CD4-positive, alpha-beta T cell treated with Interleukin-10 for 1 hour (primary cell): ENCODE results near the gene COL6A2.

Source experiments
- DNase-seq: peaks from one replicate; pipeline ENCODE4 v3.0.0-alpha.2; 2020

The COL6A2 gene

DNA sequence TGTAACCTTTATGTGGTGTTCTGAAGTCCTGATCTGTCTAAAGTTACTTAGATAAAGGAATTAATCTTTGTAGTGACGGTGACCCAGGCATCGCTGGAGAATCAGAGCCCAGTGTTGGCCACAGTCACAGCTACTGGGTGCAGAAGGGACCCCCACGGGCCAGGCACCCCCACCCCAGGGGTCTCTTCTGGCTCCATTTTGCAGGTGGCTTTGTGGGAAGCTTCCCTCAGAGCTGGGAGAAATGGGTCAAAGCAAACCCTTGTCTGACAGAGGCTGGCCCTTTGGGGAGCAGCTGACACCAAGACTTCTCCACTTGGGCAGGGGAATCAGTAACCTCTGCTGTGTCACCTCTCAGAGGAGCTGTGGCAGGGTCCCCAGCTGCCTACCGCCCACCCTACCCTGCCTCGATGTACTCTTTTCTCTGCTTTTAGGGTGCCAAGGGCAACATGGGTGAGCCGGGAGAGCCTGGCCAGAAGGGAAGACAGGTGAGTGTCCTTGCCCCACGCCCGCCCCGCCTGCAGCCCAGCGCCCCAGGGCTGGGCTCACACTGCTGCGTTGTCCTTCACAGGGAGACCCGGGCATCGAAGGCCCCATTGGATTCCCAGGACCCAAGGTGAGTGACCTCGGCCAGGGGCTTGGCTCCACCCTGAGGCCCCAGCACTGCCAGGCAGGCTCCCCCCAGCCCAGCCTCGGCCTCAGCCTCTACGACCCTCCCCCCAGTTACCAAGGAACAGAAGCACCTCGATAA lies 17.7 kb downstream of the COL6A2 start:
- no peak for DNase-seq

- no peak for DNase-seq
Measured at GRCh38 chr21:46116189-46116775, 18.4 kb downstream of the COL6A2 start.

DNA sequence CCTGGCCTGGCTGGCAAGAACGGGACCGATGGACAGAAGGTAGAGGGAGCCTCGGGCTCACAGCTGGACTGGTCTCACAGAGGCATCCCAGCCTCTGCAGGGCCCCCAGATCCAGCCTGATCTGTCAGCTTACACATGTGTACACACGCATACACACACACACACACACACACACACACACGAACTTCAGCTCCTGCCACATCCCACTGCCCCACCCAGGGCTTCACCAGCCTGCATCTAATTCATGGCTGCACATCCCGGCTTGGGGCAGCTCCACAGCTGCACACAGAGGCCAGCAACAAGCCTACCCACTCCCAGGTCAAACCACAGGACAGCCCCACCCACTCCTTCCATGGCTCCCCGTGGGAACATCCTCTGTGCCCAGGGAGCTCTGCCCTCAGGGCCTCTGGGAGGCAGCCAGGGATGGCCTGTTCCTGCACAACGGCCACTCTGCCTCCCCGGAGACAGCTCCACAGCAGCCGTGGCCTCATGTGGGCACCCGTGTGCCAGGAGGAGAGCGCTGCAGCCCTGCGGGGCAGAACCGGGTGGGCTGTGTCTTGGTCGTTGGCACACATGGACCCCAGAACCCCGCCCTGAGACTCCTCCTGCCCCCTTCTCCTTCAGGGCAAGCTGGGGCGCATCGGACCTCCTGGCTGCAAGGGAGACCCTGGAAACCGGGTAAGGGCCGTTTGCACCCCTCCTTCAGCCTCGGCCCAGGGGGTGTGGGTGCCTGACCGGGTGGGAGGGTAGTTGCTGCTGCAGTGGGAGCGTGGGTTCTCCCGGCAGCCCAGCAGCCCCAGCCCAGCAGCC lies 19.1 kb downstream of the COL6A2 start:
- DNase-seq, result no peak

DNA sequence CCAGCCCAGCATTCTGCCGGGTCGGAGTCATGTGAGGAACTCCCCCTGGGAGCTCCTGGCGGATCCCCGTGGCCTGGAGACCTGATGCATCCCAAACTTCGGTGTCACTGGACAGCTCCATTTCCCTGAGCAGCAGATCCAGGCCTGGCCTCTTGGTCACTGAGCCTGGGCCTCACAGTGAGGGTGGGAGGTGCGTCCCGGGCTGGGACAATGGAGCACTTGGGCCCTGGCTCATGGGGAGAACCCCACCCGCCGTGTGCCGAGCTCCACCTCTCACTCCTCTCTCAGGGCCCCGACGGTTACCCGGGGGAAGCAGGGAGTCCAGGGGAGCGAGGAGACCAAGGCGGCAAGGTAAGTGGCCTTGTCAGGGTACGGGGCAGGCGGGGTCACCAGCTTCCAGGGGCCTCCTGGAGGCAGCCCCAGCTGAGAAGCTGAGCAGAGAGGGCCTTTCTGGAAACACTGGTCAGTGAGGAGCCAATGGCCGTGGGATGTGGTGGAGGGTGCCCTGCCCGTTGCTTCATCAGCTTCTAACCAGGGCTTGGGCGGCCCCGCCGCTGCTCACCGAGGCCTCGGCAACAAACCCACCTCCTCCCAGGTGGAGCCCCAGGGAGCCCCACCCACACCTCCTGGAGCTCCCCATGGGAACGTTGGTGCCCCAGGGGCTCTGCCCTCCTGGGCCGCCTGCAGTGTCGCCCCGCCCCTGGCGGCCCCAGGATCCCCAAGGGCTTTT lies 19.8 kb downstream of the COL6A2 start:
- no peak for DNase-seq

DNA sequence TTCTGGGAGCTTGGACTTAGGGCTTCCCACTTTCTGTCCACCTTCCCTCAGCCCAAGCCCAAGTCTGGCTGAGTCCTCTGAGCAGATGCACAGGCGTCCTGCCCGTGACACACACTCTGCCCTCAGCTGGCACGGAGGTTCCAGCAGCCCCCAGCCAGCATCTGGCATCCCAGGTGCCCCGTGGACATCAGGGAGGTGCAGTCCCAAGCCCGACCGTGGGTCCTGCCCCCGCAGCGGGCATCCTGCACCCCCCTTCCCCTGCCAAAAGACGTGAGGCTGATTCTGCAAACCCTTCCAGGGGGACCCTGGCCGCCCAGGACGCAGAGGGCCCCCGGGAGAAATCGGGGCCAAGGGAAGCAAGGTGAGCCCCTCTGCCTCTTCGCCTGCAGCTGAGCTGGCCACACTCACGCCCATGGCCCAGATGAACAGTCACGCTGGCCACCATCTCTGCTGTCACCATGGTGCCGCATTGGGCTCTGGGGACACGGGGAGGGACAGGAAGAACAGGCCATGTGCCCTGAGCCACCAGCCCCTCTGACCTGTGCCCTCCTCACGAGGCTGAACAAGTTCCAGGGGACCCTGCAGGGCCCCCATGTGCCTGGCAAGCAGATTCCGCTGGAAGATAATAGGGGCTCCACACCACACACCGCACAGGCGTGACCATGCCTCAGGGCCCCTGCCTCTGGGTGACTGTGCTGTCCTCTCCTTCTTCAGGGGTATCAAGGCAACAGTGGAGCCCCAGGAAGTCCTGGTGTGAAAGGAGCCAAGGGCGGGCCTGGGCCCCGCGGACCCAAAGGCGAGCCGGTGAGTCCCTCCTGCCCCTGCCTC lies 20.6 kb downstream of the COL6A2 start:
- DNase-seq, result no peak

GRCh38 chr21:46119144-46119636 lies 21.3 kb downstream of the COL6A2 start:
- no peak for DNase-seq

- DNase-seq, result no peak
Measured at GRCh38 chr21:46119637-46120271, 21.8 kb downstream of the COL6A2 start.

DNA sequence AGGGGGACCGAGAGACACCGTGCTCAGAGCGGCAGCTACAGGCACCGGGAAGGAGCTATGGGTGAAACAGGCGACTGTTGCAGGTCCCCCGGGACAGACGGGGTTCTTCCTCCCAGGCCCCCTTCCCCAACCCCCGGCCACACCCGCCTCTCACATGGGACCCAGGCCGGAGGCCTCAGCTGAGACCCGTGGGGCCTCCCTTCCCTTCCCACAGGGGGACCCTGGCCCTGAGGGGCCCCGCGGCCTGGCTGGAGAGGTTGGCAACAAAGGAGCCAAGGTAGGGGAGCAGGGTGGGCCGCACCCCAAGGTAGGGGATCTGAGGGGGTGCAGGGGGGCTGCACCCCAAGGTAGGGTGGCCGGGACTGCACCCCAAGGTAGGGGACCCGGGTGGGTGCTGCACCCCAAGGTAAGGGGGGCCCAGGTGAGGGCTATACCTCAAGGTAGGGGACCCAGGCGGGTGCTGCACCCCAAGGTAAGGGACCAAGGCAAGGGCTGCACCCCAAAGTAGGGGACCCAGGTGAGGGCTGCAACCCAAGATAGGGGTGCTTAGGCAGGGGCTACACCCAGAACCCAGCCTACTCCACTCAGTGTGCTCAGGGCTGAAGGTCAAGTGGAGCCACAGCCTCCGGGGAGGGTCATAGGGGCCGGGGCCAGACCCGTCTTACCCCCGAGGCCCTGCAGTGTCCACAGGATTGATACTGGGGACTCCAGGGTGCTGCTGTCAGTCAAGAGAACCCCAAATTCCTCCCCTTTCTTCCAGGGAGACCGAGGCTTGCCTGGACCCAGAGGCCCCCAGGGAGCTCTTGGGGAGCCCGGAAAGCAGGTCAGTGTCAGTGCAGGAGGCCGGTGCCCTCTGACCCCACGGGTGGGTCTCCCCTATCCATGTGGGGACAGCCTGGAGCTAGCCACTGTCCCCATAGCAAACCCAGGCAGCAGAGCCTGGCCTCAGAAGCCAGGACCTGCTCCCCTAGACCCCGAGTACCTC lies 22.7 kb downstream of the COL6A2 start:
- no peak for DNase-seq

DNA sequence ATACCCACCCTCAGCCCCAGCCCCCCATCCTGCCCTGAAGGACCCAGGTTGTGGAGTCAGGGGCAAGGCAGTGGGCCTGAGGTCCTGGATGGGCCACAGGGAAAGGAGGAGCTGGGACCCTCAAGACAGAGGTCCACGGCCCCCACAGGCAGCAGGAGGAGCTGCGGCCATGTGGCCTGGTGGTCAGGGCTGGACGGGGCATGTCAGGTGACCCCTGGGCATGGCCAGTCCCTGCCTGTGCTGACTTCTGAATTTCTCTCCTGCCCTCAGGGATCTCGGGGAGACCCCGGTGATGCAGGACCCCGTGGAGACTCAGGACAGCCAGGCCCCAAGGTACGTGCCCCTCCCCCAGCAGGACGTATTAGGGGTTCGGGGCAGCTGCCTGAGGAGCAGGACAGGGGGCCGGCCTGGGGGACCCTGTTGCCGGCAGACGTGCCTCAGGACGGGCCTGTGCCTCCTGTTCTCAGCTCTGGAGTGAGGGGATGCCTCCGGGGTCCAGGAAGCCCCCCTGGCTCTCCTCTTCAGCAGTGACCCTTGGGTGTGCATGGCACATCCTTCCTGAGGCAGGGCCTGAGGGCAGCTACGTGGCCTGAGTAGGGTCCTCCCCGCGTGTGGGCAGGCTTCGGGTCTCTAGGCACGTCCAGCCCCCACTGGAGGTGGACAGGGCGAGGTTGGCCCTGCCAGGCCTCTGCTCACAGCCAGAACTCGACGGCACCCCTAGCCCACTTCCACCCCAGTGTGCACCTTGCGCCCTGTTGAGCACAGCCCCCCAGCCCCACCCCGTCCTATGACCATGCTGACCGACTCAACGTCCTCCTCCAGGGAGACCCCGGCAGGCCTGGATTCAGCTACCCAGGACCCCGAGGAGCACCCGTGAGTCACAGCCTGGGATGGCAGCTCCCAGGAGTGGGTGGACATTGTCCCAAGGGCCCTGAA lies 23.6 kb downstream of the COL6A2 start:
- DNase-seq, result no peak

DNA sequence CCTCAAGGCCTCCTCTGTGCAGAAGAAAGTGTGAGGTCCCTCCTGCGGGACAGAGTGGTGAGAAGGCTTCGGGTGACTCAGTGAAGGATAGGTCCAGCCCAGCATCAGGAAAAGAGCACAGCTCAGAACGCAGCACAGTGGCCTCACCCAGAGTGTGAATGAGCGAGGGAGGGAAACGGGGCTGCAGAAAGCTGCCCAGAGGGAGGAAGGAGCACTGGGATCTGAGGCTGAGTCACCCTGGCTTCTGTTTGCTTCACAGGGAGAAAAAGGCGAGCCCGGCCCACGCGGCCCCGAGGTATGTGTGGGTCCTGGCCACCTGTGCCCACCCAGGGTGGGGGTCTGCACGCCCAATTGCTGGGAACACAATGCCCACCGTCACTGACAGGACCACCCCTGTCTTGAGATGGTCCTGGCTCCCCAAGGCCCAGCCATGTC lies 24.3 kb downstream of the COL6A2 start:
- no peak for DNase-seq

DNA sequence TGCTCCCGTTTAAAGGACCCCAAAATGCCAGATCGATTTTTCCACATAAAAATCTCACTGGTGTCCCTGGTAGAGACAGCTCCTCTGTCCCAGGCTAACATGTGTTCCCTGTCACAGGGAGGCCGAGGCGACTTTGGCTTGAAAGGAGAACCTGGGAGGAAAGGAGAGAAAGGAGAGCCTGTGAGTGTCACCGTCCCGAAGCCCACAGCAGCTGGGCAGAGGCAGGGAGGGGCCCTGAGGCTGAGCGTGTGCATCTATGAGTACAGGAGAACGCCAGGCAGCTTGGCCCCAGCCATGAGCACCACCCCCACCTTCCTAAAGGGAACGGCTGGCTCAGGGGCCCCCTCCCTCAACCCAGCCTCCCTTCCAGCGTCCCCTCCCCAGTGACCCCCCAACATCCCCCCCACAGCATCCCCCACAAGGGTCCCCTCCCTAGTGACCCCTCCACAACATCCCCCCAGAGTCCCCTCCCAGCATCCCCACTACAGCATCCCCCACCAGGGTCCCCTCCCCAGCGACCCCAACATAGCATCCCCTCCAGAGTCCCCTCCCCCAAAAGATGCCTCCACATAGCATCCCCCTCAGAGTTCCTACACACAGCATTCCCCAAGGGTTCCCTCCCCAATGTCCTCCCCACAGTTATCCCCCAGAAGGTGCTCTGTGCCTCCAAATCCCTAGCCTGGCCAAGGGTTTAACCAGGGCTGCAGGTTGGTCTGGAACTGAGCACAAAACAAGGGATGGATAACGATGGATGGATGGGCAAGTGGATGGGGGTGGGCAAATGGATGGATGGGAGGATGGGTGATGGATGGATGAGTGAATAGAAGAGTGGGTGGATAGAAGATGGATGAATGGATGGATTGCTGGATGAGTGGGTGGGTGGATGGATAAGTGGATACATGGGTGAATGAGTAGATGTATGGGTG lies 25.1 kb downstream of the COL6A2 start:
- no peak for DNase-seq

- DNase-seq, result no peak
Measured at GRCh38 chr21:46124083-46124925, 26.4 kb downstream of the COL6A2 start.

DNA sequence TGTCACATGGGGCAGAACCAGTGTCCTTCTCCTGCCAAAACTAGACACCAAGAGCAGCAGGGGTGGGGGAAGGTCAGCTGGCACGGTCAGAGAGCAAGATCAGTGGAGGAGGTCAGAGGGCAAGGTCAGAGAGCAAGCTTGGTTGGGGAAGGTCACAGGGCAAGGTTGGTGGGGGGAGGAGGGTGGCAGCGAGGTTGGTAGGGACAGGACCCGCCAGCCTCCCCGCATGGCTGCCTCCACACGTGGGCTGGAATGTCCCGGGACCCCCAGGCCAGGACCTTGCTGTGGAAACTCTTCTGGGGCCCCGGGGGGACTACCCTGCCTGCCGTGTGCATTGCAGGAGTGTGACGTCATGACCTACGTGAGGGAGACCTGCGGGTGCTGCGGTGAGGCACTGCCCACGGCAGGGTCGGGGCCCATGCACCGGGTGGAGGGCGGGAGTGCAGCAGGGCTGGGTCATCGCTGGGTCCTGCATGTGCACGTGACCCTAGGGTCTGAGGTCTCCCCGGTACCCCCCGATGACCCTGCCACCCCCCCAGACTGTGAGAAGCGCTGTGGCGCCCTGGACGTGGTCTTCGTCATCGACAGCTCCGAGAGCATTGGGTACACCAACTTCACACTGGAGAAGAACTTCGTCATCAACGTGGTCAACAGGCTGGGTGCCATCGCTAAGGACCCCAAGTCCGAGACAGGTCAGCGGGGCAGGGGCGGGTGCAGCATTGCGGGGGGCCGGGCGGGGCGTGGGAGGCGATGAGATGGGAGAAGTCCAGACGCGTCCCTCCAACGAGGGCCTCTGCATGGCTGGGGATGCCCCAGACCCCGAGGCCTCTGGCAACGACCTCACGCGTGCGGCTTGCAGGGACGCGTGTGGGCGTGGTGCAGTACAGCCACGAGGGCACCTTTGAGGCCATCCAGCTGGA lies 27.3 kb downstream of the COL6A2 start:
- DNase-seq, result no peak

GRCh38 chr21:46125846-46126301 lies 28.0 kb downstream of the COL6A2 start:
- DNase-seq, result no peak
